WTC11 (cell line): Measurements from ENCODE around the gene SLC25A25. TPM values are rescaled to one million over a fixed set of nuclear protein-coding genes. Genes with fewer than 3 reads are reported as not detected.

Experiments used
- ATAC-seq: fragments of 200-7000 bp; cut with Tn5 transposase; 2 replicates; pipeline ENCODE4 v1.10.0; 2021; ENCODE audit warnings: mild to moderate bottlenecking, moderate library complexity
- CTCF ChIA-PET: fragments of 300-600 bp; sonication (Branson Sonifier 250); formaldehyde crosslinking; loops from one replicate; lab custom pipeline; 2021; ENCODE audit warnings: antibody characterized with exemption; lab: Charles Lee
- POLR2A ChIA-PET: fragments of 350-600 bp; sonication (Branson Sonifier 250); formaldehyde crosslinking; loops from one replicate; lab custom pipeline; 2021; ENCODE audit warnings: antibody characterized with exemption; lab: Charles Lee
- DNase-seq: peaks from one replicate; pipeline ENCODE4 v3.0.0; 2021; ENCODE audit warnings: low spot score
- H3K27ac Mint-ChIP-seq: 2 replicates; pipeline ENCODE4 v1.8.0; 2021; ENCODE audit warnings: mixed read lengths
- H3K27me3 Mint-ChIP-seq: 2 replicates; pipeline ENCODE4 v1.8.0; 2021; ENCODE audit warnings: low read depth, mild to moderate bottlenecking, moderate library complexity, mixed read lengths
- H3K36me3 Mint-ChIP-seq: 2 replicates; pipeline ENCODE4 v1.8.0; 2021; ENCODE audit warnings: mixed read lengths
- H3K4me1 Mint-ChIP-seq: 2 replicates; pipeline ENCODE4 v1.8.0; 2022; ENCODE audit warnings: mixed read lengths
- H3K4me3 Mint-ChIP-seq: 2 replicates; pipeline ENCODE4 v1.8.0; 2021; ENCODE audit warnings: mild to moderate bottlenecking, moderate library complexity, mixed read lengths
- H3K9me3 Mint-ChIP-seq: 2 replicates; pipeline ENCODE4 v1.8.0; 2021; ENCODE audit warnings: mixed read lengths
- ELF4 ChIP-seq: sonication (generic); formaldehyde crosslinking; IDR thresholded peaks from 2 replicates; pipeline ENCODE4 v1.8.1; 2022; ENCODE audit warnings: low read depth, mild to moderate bottlenecking, moderate library complexity, missing genetic modification reagents
- ESRRA ChIP-seq: sonication (generic); formaldehyde crosslinking; IDR thresholded peaks from 2 replicates; pipeline ENCODE4 v1.8.1; 2022; ENCODE audit warnings: mild to moderate bottlenecking, missing genetic modification reagents, borderline replicate concordance
- GTF2I ChIP-seq: fragments of 250-450 bp; sonication (Bioruptor Pico); conservative IDR thresholded peaks from 2 replicates; pipeline ENCODE4 v1.4.0; 2021; ENCODE audit warnings: mild to moderate bottlenecking
- JAZF1 ChIP-seq: fragments of 250-450 bp; sonication (Bioruptor Pico); IDR thresholded peaks from 2 replicates; pipeline ENCODE4 v1.9.0; 2021; ENCODE audit warnings: moderate library complexity, mild to moderate bottlenecking, inconsistent platforms
- MXD4 ChIP-seq: fragments of 250-450 bp; sonication (Bioruptor Pico); IDR thresholded peaks from 2 replicates; pipeline ENCODE4 v1.8.0; 2021; ENCODE audit warnings: mild to moderate bottlenecking, moderate library complexity, borderline replicate concordance
- NR1H2 ChIP-seq: sonication (generic); formaldehyde crosslinking; IDR thresholded peaks from 2 replicates; pipeline ENCODE4 v1.9.0; 2021; ENCODE audit warnings: mild to moderate bottlenecking, moderate library complexity, missing genetic modification reagents
- NR2C2 ChIP-seq: sonication (generic); formaldehyde crosslinking; IDR thresholded peaks from 2 replicates; pipeline ENCODE4 v1.8.0; 2022; ENCODE audit warnings: mild to moderate bottlenecking, missing genetic modification reagents
- PRRX2 ChIP-seq: fragments of 250-450 bp; sonication (Bioruptor Pico); IDR thresholded peaks from 2 replicates; pipeline ENCODE4 v1.8.0; 2021; ENCODE audit warnings: mild to moderate bottlenecking
- RELA ChIP-seq: sonication (generic); formaldehyde crosslinking; IDR thresholded peaks from 2 replicates; pipeline ENCODE4 v1.8.1; 2022; ENCODE audit warnings: missing genetic modification reagents, mild to moderate bottlenecking, borderline replicate concordance
- SMAD3 ChIP-seq: sonication (generic); formaldehyde crosslinking; IDR thresholded peaks from 2 replicates; pipeline ENCODE4 v1.8.0; 2022; ENCODE audit warnings: missing genetic modification reagents, mild to moderate bottlenecking, borderline replicate concordance
- ZNF263 ChIP-seq: sonication (generic); formaldehyde crosslinking; IDR thresholded peaks from 2 replicates; pipeline ENCODE4 v1.8.1; 2022; ENCODE audit warnings: low read depth, mild to moderate bottlenecking, moderate library complexity, missing genetic modification reagents
- ZNF317 ChIP-seq: sonication (generic); formaldehyde crosslinking; IDR thresholded peaks from 2 replicates; pipeline ENCODE4 v1.8.1; 2023; ENCODE audit warnings: low read depth, mild to moderate bottlenecking, moderate library complexity, missing genetic modification reagents, borderline replicate concordance
- ZNF396 ChIP-seq: fragments of 250-450 bp; sonication (Bioruptor Pico); IDR thresholded peaks from 2 replicates; pipeline ENCODE4 v1.8.0; 2021; ENCODE audit warnings: mild to moderate bottlenecking, moderate library complexity, borderline replicate concordance
- ZNF423 ChIP-seq: fragments of 250-450 bp; sonication (Bioruptor Pico); IDR thresholded peaks from 2 replicates; pipeline ENCODE4 v2.1.2; 2022; ENCODE audit warnings: mild to moderate bottlenecking, moderate library complexity
- total RNA-seq: library from RNA; stranded (reverse); gene quantifications from 3 replicates; pipeline ENCODE4 v1.2.3, GENCODE V29; 2021
- TF ChIP-seq, protein P1 (sequence below): sonication (generic); formaldehyde crosslinking; IDR thresholded peaks from 2 replicates; pipeline ENCODE4 v1.8.1; 2022; ENCODE audit warnings: mild to moderate bottlenecking, missing genetic modification reagents, moderate library complexity, borderline replicate concordance
- TF ChIP-seq, protein P2 (sequence below): sonication (generic); formaldehyde crosslinking; IDR thresholded peaks from 2 replicates; pipeline ENCODE4 v1.8.1; 2022; ENCODE audit warnings: low read depth, mild to moderate bottlenecking, moderate library complexity, missing genetic modification reagents, borderline replicate concordance
- TF ChIP-seq, protein P3 (sequence below): sonication (generic); formaldehyde crosslinking; IDR thresholded peaks from 2 replicates; pipeline ENCODE4 v1.8.1; 2023; ENCODE audit warnings: mild to moderate bottlenecking, missing genetic modification reagents, moderate library complexity
- TF ChIP-seq, protein P4 (sequence below): fragments of 250-450 bp; sonication (Bioruptor Pico); conservative IDR thresholded peaks from 2 replicates; pipeline ENCODE4 v1.9.0; 2021; ENCODE audit warnings: mild to moderate bottlenecking
- TF ChIP-seq, protein P5 (sequence below): sonication (generic); formaldehyde crosslinking; IDR thresholded peaks from 2 replicates; pipeline ENCODE4 v1.8.1; 2023; ENCODE audit warnings: mild to moderate bottlenecking, missing genetic modification reagents
- TF ChIP-seq, protein P6 (sequence below): sonication (generic); formaldehyde crosslinking; IDR thresholded peaks from 2 replicates; pipeline ENCODE4 v1.8.0; 2023; ENCODE audit warnings: mild to moderate bottlenecking, missing genetic modification reagents
- TF ChIP-seq, protein P7 (sequence below): sonication (generic); formaldehyde crosslinking; conservative IDR thresholded peaks from 2 replicates; pipeline ENCODE4 v1.8.1; 2022; ENCODE audit warnings: mild to moderate bottlenecking, missing genetic modification reagents

The SLC25A25 gene
- total RNA-seq, 1 experiment from 2014 or later = 17.4 TPM

DNA sequence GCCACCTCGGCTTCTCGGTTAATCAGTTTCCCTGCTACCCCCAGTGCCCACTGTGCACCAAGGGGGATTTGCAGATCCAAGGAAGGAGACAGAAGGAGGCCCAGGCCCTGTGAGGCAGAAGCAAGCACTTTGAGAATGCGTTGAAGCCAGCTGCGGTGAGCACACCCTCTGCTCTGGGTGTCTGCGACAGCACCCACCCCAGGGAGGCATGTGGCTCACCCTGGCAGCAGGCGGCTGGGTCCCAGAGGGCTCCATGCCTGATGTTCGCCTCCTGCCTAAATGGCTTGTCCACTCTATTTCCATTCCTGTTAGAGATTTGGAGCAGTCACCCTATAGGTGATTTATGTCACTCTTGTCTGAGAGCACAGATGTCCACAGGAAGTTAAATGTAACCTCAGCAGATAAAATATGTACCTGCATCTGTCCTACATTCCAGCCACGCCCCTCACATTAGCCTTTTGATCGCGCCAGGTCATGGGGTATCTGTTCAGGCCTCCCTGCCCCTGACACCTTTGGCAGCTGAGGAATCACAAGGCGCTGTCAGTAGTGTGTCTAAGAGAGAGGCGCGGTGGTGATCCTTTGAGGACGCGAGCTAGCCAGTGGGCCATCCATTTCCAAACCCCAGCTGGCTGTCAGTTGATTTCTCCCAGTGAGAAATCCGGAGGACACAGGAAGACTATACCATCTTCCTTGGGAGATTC, 31.3 kb downstream of the SLC25A25 start (continued):
- TF ChIP-seq, protein P1, sequence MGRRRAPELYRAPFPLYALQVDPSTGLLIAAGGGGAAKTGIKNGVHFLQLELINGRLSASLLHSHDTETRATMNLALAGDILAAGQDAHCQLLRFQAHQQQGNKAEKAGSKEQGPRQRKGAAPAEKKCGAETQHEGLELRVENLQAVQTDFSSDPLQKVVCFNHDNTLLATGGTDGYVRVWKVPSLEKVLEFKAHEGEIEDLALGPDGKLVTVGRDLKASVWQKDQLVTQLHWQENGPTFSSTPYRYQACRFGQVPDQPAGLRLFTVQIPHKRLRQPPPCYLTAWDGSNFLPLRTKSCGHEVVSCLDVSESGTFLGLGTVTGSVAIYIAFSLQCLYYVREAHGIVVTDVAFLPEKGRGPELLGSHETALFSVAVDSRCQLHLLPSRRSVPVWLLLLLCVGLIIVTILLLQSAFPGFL = no peak

DNA sequence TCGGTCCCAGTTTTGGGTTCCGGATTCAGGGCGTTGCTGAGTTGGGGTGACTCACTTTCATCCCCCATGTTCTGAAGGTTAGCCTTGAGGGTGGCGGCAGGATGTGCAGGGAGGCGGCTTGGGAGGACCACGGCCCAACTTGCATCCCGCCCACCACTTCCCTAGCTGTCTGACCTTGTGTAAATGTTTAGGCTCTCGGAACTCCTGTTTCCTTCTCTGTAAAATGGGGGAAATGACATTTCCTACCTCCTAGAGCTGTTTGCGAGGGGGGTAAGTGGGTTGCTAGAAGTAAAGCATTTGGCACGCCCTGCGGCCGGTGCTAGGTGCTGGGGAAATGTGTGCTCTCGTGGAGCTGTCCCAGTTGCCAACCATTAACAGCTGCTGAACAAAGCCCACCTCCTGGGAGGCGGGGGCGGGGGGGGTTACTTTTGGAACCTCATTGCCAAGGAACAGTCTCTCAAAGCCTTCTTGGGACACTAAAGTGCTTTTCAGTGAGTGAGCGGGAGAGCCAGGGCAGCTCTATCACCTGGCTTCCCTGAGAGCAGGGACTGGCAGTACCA, 32.0 kb downstream of the SLC25A25 start:
- peak overlapping the region; percentile 99 for H3K27ac Mint-ChIP-seq

More for the DNA sequence above, 32.0 kb downstream of the SLC25A25 start:
- POLR2A ChIA-PET = interaction anchor here (0.6 to 1.1 kb wide), 4 partner anchors 8 to 916 kb away, joined by 3 to 5 read pairs (median 3); partner anchors contain the start of genes GOLGA2 and SWI5
- TF ChIP-seq ZNF263 (CRISPR knock-in tag) = no peak
- no peak for TF ChIP-seq GTF2I (CRISPR knock-in tag)
- TF ChIP-seq, protein P2, sequence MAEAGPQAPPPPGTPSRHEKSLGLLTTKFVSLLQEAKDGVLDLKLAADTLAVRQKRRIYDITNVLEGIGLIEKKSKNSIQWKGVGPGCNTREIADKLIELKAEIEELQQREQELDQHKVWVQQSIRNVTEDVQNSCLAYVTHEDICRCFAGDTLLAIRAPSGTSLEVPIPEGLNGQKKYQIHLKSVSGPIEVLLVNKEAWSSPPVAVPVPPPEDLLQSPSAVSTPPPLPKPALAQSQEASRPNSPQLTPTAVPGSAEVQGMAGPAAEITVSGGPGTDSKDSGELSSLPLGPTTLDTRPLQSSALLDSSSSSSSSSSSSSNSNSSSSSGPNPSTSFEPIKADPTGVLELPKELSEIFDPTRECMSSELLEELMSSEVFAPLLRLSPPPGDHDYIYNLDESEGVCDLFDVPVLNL = no peak
- no peak for TF ChIP-seq ZNF423
- TF ChIP-seq, protein P3, sequence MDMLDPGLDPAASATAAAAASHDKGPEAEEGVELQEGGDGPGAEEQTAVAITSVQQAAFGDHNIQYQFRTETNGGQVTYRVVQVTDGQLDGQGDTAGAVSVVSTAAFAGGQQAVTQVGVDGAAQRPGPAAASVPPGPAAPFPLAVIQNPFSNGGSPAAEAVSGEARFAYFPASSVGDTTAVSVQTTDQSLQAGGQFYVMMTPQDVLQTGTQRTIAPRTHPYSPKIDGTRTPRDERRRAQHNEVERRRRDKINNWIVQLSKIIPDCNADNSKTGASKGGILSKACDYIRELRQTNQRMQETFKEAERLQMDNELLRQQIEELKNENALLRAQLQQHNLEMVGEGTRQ (CRISPR knock-in tag) = no peak
- no peak for TF ChIP-seq PRRX2 (CRISPR knock-in tag)
- TF ChIP-seq ZNF396 (CRISPR knock-in tag) = no peak
- no peak for TF ChIP-seq NR1H2 (CRISPR knock-in tag)
- no peak for TF ChIP-seq NR2C2
- TF ChIP-seq SMAD3 = no peak
- TF ChIP-seq, protein P4, sequence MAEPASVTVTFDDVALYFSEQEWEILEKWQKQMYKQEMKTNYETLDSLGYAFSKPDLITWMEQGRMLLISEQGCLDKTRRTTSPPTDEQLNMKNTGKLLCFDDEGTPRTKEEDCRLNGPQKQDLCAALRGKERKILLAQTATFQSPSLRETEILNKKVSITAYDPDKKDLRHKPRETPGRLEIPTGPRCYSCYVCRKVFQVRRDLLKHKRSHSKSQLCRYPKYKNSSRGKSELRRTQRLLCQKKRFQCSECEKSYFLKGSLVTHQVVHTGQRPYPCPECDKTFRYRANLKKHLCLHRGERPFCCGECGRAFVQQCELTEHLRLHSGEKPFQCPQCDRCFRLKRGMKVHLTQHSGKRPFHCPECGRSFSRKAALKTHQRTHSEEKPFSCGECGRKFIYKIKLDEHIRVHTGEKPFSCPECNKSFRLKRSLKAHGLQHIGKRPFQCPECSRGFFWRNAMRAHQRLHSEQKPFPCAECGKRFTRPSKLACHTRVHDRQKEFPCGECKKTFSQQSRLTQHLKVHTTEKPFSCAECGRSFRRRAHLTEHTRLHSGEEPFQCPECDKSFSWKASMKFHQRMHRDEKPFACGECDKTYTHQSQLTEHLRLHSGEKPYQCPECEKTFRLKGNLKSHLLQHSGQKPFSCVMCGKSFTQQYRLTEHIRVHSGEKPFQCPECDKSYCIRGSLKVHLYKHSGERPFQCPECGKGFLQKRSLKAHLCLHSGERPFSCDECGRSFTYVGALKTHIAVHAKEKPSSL (CRISPR knock-in tag) = no peak
- TF ChIP-seq, protein P5, sequence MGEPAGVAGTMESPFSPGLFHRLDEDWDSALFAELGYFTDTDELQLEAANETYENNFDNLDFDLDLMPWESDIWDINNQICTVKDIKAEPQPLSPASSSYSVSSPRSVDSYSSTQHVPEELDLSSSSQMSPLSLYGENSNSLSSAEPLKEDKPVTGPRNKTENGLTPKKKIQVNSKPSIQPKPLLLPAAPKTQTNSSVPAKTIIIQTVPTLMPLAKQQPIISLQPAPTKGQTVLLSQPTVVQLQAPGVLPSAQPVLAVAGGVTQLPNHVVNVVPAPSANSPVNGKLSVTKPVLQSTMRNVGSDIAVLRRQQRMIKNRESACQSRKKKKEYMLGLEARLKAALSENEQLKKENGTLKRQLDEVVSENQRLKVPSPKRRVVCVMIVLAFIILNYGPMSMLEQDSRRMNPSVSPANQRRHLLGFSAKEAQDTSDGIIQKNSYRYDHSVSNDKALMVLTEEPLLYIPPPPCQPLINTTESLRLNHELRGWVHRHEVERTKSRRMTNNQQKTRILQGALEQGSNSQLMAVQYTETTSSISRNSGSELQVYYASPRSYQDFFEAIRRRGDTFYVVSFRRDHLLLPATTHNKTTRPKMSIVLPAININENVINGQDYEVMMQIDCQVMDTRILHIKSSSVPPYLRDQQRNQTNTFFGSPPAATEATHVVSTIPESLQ (CRISPR knock-in tag) = no peak
- TF ChIP-seq ZNF317 = no peak
- TF ChIP-seq RELA (CRISPR knock-in tag) = no peak
- no peak for TF ChIP-seq ELF4 (CRISPR knock-in tag)
- no peak for TF ChIP-seq JAZF1 (CRISPR knock-in tag)
- TF ChIP-seq MXD4 (CRISPR knock-in tag) = no peak
- TF ChIP-seq ESRRA (CRISPR knock-in tag) = no peak
- TF ChIP-seq, protein P6, sequence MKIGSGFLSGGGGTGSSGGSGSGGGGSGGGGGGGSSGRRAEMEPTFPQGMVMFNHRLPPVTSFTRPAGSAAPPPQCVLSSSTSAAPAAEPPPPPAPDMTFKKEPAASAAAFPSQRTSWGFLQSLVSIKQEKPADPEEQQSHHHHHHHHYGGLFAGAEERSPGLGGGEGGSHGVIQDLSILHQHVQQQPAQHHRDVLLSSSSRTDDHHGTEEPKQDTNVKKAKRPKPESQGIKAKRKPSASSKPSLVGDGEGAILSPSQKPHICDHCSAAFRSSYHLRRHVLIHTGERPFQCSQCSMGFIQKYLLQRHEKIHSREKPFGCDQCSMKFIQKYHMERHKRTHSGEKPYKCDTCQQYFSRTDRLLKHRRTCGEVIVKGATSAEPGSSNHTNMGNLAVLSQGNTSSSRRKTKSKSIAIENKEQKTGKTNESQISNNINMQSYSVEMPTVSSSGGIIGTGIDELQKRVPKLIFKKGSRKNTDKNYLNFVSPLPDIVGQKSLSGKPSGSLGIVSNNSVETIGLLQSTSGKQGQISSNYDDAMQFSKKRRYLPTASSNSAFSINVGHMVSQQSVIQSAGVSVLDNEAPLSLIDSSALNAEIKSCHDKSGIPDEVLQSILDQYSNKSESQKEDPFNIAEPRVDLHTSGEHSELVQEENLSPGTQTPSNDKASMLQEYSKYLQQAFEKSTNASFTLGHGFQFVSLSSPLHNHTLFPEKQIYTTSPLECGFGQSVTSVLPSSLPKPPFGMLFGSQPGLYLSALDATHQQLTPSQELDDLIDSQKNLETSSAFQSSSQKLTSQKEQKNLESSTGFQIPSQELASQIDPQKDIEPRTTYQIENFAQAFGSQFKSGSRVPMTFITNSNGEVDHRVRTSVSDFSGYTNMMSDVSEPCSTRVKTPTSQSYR (CRISPR knock-in tag) = no peak
- TF ChIP-seq, protein P7, sequence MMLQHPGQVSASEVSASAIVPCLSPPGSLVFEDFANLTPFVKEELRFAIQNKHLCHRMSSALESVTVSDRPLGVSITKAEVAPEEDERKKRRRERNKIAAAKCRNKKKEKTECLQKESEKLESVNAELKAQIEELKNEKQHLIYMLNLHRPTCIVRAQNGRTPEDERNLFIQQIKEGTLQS (CRISPR knock-in tag) = no peak
- TF ChIP-seq, all 79 proteins: peak for 0
- no peak for DNase-seq
- H3K4me1 Mint-ChIP-seq = peaks cover 51% of the 10 kb centered on the region
- CTCF ChIA-PET = interaction anchor here (0.9 to 7.2 kb wide), 6 partner anchors 18 to 156 kb away, joined by 3 to 73 read pairs (median 4); no protein-coding TSS in a partner anchor
- peaks cover 29% of the 10 kb centered on the region for H3K36me3 Mint-ChIP-seq
- peak overlapping the region; percentile 84 for H3K4me3 Mint-ChIP-seq
- H3K9me3 Mint-ChIP-seq = no peaks in the 10 kb centered on the region
- ATAC-seq = no peak
- no peaks in the 10 kb centered on the region for H3K27me3 Mint-ChIP-seq
